ENCODE results near the gene CCDC40.
A peak's percentile ranks its signal among the peaks of the same experiment; 100 is the strongest.
"Not testable (repeated sequence)": the region's sequence is repeated elsewhere in the genome, so short reads cannot be mapped to it uniquely, and the experiment has no call there.

Gene CCDC40

GRCh38 chr17:80082403-80083135 is 46.1 kb downstream of the CCDC40 start:
- DNase-seq = peak in 5 of 6 experiments; percentile 9 to 64 (median 43)

- no peak for DNase-seq
Observed at GRCh38 chr17:80083136-80083661, 46.8 kb downstream of the CCDC40 start.

- no peak for DNase-seq
Observed at GRCh38 chr17:80084773-80085172, 48.3 kb downstream of the CCDC40 start.

GRCh38 chr17:80086081-80086480 is 49.6 kb downstream of the CCDC40 start:
- DNase-seq = no peak

- no peak for DNase-seq
Observed at GRCh38 chr17:80086616-80087015, 50.2 kb downstream of the CCDC40 start.

- DNase-seq = no peak
Observed at GRCh38 chr17:80087346-80088265, 51.2 kb downstream of the CCDC40 start.

- DNase-seq = no peak
Observed at GRCh38 chr17:80089762-80090161, 53.3 kb downstream of the CCDC40 start.

GRCh38 chr17:80090164-80090563 is 53.7 kb downstream of the CCDC40 start:
- not testable (repeated sequence) for DNase-seq

GRCh38 chr17:80091376-80091775 is 54.9 kb downstream of the CCDC40 start:
- DNase-seq = no peak

- DNase-seq = no peak
Observed at GRCh38 chr17:80092959-80093358, 56.5 kb downstream of the CCDC40 start.

GRCh38 chr17:80095038-80095843 is 58.8 kb downstream of the CCDC40 start:
- no peak for DNase-seq

- DNase-seq = no peak
Observed at GRCh38 chr17:80095844-80096475, 59.5 kb downstream of the CCDC40 start.

GRCh38 chr17:80096561-80097021 is 60.1 kb downstream of the CCDC40 start:
- no peak for DNase-seq

GRCh38 chr17:80097127-80097621 is 60.7 kb downstream of the CCDC40 start:
- DNase-seq = no peak

GRCh38 chr17:80097844-80098691 is 61.6 kb downstream of the CCDC40 start:
- DNase-seq = no peak

- DNase-seq = no peak
Observed at GRCh38 chr17:80099291-80100034, 63.0 kb downstream of the CCDC40 start.

- DNase-seq = no peak
Observed at GRCh38 chr17:80100035-80100323, 63.5 kb downstream of the CCDC40 start.

GRCh38 chr17:80101011-80101945 is 64.8 kb downstream of the CCDC40 start, which contains the start of gene GAA:
TSS of gene GAA (plus strand) at chr17:80101581. CDS start at chr17:80104587, 3,006 bp downstream.
- peak; percentile 75 to 93 (median 84) for DNase-seq
